C4-2B (cell line): ENCODE measurements around the gene C16orf86.

Experiments used
- H3K27ac ChIP-seq: fragments of 450-650 bp; 2 replicates; pipeline ENCODE4 v1.5.1; 2017
- ZFX ChIP-seq: fragments of 450-650 bp; IDR thresholded peaks from 2 replicates; pipeline ENCODE4 v1.6.1; 2017
- TF ChIP-seq, protein P1 (sequence below): fragments of 450-650 bp; conservative IDR thresholded peaks from 2 replicates; pipeline ENCODE4 v1.5.1; 2017; ENCODE audit warnings: mild to moderate bottlenecking

The C16orf86 gene

DNA sequence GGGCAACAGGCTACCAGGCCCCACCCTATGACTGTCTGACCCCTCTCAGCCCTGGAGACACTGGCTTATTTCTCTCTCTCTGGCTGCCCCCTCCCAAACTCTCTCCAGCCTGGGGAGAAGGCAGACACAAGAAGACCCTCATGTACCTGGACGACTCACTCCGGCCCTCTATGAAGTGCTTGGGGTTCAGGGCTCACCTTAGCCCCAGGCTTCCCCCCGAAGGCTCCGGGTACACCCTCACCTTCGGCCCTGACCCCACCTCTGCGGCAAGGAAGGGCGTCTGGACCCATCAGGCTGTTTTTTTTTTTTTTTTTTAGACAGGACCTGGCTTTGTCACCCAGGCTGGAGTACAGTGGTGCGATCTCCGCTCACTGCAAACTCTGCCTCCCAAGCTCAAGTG lies 22.6 kb upstream of the C16orf86 start:
- no peak for TF ChIP-seq ZFX
- TF ChIP-seq, protein P1, sequence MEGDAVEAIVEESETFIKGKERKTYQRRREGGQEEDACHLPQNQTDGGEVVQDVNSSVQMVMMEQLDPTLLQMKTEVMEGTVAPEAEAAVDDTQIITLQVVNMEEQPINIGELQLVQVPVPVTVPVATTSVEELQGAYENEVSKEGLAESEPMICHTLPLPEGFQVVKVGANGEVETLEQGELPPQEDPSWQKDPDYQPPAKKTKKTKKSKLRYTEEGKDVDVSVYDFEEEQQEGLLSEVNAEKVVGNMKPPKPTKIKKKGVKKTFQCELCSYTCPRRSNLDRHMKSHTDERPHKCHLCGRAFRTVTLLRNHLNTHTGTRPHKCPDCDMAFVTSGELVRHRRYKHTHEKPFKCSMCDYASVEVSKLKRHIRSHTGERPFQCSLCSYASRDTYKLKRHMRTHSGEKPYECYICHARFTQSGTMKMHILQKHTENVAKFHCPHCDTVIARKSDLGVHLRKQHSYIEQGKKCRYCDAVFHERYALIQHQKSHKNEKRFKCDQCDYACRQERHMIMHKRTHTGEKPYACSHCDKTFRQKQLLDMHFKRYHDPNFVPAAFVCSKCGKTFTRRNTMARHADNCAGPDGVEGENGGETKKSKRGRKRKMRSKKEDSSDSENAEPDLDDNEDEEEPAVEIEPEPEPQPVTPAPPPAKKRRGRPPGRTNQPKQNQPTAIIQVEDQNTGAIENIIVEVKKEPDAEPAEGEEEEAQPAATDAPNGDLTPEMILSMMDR, result no peak
- no peak overlapping the region for H3K27ac ChIP-seq

DNA sequence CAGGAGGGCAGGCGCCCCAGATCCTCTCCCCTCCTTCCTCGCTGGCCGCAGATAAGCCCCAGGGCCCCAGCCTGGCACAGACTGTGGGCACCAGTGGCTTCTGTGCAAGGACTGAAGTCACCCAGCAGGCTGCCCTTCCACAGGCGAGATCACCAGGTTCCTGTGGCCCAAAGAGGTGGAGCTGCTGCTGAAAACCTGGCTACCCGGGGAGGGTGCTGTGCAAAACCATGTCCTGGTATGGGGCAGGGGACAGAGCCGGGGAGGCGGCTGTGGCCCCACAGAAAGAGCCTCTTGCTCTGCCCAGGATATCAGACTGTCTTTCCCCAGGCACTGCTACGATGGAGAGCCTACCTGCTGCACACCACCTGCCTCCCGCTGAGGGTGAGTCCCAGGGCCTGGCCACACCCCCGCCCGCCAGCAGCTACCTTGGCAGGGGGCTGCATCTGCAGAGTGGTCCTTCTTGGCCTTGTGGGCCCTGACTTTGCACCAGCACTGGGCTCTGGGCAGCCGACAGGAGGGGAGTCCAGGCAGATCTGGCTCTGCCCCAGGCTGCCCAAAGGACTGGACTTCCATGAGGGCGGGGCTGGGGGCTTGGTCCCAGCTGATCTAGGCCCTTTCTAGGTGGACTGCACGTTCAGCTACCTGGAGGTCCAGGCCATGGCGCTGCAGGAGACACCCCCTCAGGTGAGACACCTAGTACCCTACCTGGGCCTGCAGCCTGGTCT lies 21.1 kb upstream of the C16orf86 start:
- H3K27ac ChIP-seq, result no peak overlapping the region
- TF ChIP-seq, protein P1, result no peak

DNA sequence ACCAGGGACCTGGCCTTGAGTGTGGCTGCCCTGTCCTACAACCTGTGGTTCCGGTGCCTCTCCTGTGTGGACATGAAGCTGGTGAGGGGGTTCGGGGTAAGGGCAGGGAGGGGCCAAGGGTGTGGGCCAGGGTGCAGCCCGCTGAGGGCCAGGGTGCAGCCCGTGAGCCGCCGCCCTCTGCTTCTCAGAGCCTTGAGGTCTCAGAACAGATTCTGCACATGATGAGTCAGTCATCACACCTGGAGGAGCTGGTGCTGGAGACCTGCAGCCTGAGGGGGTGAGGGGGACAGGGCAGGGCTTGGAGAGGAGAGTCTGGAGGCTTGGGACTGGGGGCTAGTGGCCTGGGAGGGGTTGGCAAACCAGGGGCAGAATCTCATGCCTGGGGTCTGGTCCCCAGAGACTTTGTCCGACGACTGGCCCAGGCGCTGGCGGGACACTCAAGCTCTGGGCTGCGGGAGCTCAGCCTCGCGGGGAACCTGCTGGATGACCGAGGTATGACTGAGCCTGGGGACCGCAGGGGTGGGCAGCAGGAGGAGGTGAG lies 19.4 kb upstream of the C16orf86 start:
- H3K27ac ChIP-seq, result no peak overlapping the region
- TF ChIP-seq, protein P1, result no peak
- no peak for TF ChIP-seq ZFX

DNA sequence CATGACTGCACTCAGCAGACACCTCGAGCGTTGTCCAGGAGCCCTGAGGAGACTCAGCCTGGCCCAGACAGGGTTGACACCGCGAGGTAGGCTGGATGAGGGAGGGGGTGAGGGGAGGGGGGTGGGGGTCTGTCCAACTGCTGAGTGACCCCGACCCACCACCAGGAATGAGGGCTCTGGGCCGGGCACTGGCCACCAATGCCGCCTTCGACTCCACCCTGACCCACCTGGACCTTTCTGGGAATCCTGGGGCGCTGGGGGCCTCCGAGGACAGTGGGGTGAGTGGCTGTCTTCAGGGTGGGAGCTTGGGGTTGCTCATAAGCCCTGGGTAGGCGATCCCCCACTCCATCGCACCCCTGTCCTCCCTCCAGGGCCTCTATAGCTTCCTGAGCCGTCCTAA lies 18.9 kb upstream of the C16orf86 start:
- H3K27ac ChIP-seq, result no peak overlapping the region
- TF ChIP-seq, protein P1, result no peak
- TF ChIP-seq ZFX, result no peak

DNA sequence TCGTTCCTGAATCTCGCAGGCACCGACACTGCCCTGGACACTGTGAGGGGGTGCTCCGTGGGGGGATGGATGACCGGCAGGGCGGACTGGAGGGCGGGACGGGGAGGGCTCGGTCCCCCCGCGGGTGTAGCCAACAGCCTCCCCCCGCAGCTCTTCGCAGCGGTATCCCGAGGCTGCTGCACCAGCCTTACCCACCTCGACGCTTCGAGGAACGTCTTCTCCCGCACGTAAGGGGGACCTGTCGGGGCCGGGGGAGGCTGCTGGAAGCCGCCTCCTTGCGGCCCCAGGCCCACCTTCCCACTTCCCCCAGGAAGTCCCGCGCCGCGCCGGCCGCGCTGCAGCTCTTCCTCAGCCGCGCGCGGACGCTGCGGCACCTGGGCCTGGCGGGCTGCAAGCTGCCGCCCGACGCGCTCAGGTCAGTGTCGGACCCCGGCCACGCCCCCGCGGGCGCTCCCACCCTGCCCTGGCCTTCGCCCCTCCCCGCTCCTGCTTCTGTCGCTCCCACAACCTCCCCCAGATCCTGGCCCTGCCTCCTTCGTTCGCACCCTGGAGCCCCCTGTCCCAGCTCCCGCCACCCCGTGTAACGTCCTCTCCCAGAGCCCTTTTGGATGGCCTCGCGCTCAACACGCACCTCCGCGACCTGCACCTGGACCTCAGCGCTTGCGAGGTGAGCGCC lies 18.4 kb upstream of the C16orf86 start:
- H3K27ac ChIP-seq, result no peak overlapping the region
- TF ChIP-seq ZFX, result no peak
- TF ChIP-seq, protein P1, result no peak

DNA sequence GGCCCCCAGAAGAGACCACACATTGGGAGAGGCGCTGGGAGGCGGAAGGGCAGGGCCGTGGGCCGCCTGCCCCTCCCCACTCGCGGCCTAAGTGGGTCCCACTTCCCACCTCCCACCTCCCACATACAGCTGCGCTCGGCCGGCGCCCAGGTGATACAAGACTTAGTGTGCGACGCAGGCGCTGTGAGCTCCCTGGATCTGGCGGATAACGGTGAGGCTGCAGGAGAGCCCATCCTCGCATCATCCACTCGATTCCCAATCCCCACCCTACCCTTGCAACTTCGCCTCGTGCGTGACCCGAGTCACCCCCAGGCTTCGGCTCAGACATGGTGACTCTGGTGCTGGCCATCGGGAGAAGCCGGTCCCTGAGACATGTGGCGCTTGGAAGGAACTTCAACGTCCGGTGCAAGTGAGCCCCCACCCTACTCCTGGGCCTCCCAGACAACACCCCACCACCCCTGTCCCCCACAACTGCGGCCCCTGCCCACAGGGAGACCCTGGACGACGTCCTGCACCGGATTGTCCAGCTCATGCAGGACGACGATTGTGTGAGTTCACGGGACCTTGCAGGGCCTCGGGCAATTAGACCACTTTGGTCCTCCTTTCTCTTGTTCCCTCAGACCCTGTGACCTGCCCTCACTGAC lies 17.7 kb upstream of the C16orf86 start:
- TF ChIP-seq, protein P1, result no peak
- TF ChIP-seq ZFX, result no peak
- H3K27ac ChIP-seq, result no peak overlapping the region

DNA sequence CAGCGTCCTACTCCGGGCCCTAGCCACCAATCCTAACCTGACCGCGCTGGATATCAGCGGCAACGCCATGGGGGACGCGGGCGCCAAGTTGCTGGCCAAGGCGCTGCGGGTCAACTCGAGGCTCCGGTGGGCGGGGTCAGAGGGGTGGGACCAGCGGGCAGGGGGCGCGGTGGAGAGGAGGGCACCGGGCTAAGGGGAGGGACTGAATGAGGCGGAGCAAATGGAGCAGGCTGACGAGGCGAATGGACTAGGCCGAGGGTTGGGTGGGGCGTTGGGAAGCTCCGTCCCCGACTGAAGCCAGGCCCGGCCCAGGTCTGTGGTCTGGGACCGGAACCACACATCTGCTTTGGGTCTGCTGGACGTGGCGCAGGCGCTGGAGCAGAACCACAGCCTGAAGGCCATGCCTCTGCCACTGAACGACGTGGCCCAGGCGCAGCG lies 17.1 kb upstream of the C16orf86 start:
- TF ChIP-seq, protein P1, result no peak
- no peak for TF ChIP-seq ZFX
- H3K27ac ChIP-seq, result no peak overlapping the region
